Measurements from ENCODE around the gene SSRP1. TPM values are rescaled to one million over a fixed set of nuclear protein-coding genes. Genes with fewer than 3 reads are reported as not detected.

Gene SSRP1
- polyA plus RNA-seq, 1 donor (not counting 4 experiments of a cell fraction or from before 2014, with no cell fraction given): 115 TPM

GRCh38 chr11:57332694-57333440 lies 2.8 kb downstream of the SSRP1 start:
- no peak overlapping the region for H3K27ac ChIP-seq (ENCODE audit: control insufficient read depth, insufficient read depth, low read length)

GRCh38 chr11:57331720-57332119 lies 4.0 kb downstream of the SSRP1 start:
- Histone ChIP-seq H3K79me2 (ENCODE audit: control insufficient read depth, insufficient read depth, low read length) (peaks cover 37% of the 10 kb centered on the region), H4K20me1 (ENCODE audit: control insufficient read depth, extremely low read depth, insufficient read depth, low read length) (no peaks in the 10 kb centered on the region), H3K9ac (ENCODE audit: control insufficient read depth, extremely low read depth, insufficient read depth, low read length) (no peak overlapping the region), H3K4me3 (ENCODE audit: control insufficient read depth in 2 of 3, extremely low read depth in 1 of 3, insufficient read depth in 2 of 3, low read depth in 1 of 3, low read length in 3 of 3) (no peak overlapping the region), H3K4me2 (ENCODE audit: control insufficient read depth, extremely low read depth, insufficient read depth, low read depth, low read length) (no peak overlapping the region), H3K9me1 (ENCODE audit: control insufficient read depth, extremely low read depth, insufficient read depth, low read length) (no peaks in the 10 kb centered on the region), H3K4me1 (ENCODE audit: control insufficient read depth, extremely low read depth, insufficient read depth, low read length) (peaks cover 15% of the 10 kb centered on the region), H3K9me3 (ENCODE audit: control insufficient read depth, low read depth, low read length) (no peaks in the 10 kb centered on the region), H3K36me3 (ENCODE audit: control insufficient read depth in 2 of 2, extremely low read depth in 1 of 2, insufficient read depth in 2 of 2, low read length in 2 of 2) (peaks cover 43 to 63% of the 10 kb centered on the region in 2 experiments), H2AFZ (ENCODE audit: control insufficient read depth, low read length) (no peak overlapping the region), H3K27me3 (ENCODE audit: control insufficient read depth, extremely low read depth, insufficient read depth, low read length) (no peaks in the 10 kb centered on the region), H3K27ac (ENCODE audit: control insufficient read depth, insufficient read depth, low read length) (no peak overlapping the region)
- no peak for DNase-seq (ENCODE audit: low read depth, low spot score)
- no peak for TF ChIP-seq CTCF (optimal IDR thresholded peaks at IDR 0.05 in 1 of 3, IDR thresholded peaks at IDR 0.05 in 1 of 3, conservative IDR thresholded peaks at IDR 0.05 in 1 of 3; ENCODE audit: extremely low read depth in 1 of 3, insufficient read depth in 2 of 3, low read length in 3 of 3)
- dilution Hi-C loops (cut with MboI; ENCODE audit: extremely low pct_ligation_motif_present, low sequenced_read_pairs): no loop called here
- no peak for FAIRE-seq

More at GRCh38 chr11:57332694-57333440, 2.8 kb downstream of the SSRP1 start:
- DNase-seq (ENCODE audit: low read depth, low spot score): no peak
- H4K20me1 ChIP-seq (ENCODE audit: control insufficient read depth, extremely low read depth, insufficient read depth, low read length): no peaks in the 10 kb centered on the region
- dilution Hi-C loops (cut with MboI; ENCODE audit: extremely low pct_ligation_motif_present, low sequenced_read_pairs): no loop called here
- H3K9me3 ChIP-seq (ENCODE audit: control insufficient read depth, low read depth, low read length): no peaks in the 10 kb centered on the region
- no peak overlapping the region for H3K9ac ChIP-seq (ENCODE audit: control insufficient read depth, extremely low read depth, insufficient read depth, low read length)
- peaks cover 39 to 53% of the 10 kb centered on the region in 2 experiments for H3K36me3 ChIP-seq (ENCODE audit: control insufficient read depth in 2 of 2, extremely low read depth in 1 of 2, insufficient read depth in 2 of 2, low read length in 2 of 2)
- H3K4me3 ChIP-seq (ENCODE audit: control insufficient read depth in 2 of 3, extremely low read depth in 1 of 3, insufficient read depth in 2 of 3, low read depth in 1 of 3, low read length in 3 of 3): no peak overlapping the region
- FAIRE-seq: no peak
- H2AFZ ChIP-seq (ENCODE audit: control insufficient read depth, low read length): no peak overlapping the region
- peaks cover 15% of the 10 kb centered on the region for H3K4me1 ChIP-seq (ENCODE audit: control insufficient read depth, extremely low read depth, insufficient read depth, low read length)
- H3K9me1 ChIP-seq (ENCODE audit: control insufficient read depth, extremely low read depth, insufficient read depth, low read length): no peaks in the 10 kb centered on the region
- TF ChIP-seq CTCF (optimal IDR thresholded peaks at IDR 0.05 in 1 of 3, IDR thresholded peaks at IDR 0.05 in 1 of 3, conservative IDR thresholded peaks at IDR 0.05 in 1 of 3; ENCODE audit: extremely low read depth in 1 of 3, insufficient read depth in 2 of 3, low read length in 3 of 3) (no peak), EZH2 (IDR thresholded peaks at IDR 0.05; ENCODE audit: low read length) (no peak)
- H3K4me2 ChIP-seq (ENCODE audit: control insufficient read depth, extremely low read depth, insufficient read depth, low read depth, low read length): no peak overlapping the region
- peaks cover 37% of the 10 kb centered on the region for H3K79me2 ChIP-seq (ENCODE audit: control insufficient read depth, insufficient read depth, low read length)
- H3K27me3 ChIP-seq (ENCODE audit: control insufficient read depth, extremely low read depth, insufficient read depth, low read length): no peaks in the 10 kb centered on the region

Data from keratinocyte (primary cell).